KOPT-K1 (cell line): ENCODE results near the gene KCNIP4.

ENCODE experiments used
- H3K27ac ChIP-seq: fragments of 200-600 bp; sonication (generic); 2 replicates; pipeline ENCODE4 v1.5.1; 2016; ENCODE audit warnings: antibody characterized with exemption, mild to moderate bottlenecking, low read depth, low read length; ENCODE audit not compliant: poor library complexity, severe bottlenecking
- H3K36me3 ChIP-seq: fragments of 200-600 bp; sonication (generic); 2 replicates; pipeline ENCODE4 v1.5.1; 2017; ENCODE audit warnings: antibody characterized with exemption, mild to moderate bottlenecking, low read length, moderate library complexity; ENCODE audit not compliant: insufficient read depth
- H3K9me3 ChIP-seq: fragments of 200-600 bp; sonication (generic); 2 replicates; pipeline ENCODE4 v1.5.1; 2017; ENCODE audit warnings: antibody characterized with exemption, low read length, mild to moderate bottlenecking; ENCODE audit not compliant: insufficient read depth, poor library complexity, severe bottlenecking

Gene KCNIP4

DNA sequence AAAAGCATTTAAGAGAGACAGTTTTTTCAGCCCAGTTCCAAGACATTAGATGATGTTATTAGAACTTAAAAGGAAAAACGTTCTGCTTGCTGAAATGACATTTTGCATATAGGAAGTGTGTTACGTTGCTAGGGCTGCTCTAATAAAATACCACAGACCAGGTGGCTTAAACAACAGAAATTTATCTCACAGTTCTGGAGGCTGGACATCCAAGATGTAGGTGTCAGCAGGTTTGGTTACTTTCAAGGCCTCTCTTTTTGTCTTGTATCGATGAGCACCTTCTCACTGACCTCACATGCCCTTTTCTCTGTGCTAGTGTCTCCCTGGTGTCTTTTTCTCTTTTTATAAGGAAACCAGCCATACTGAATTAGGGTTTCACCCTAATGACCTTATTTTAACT is 1043.6 kb downstream of the KCNIP4 start:
- H3K27ac ChIP-seq = no peak overlapping the region
- no peaks in the 10 kb centered on the region for H3K9me3 ChIP-seq
- H3K36me3 ChIP-seq = no peaks in the 10 kb centered on the region

DNA sequence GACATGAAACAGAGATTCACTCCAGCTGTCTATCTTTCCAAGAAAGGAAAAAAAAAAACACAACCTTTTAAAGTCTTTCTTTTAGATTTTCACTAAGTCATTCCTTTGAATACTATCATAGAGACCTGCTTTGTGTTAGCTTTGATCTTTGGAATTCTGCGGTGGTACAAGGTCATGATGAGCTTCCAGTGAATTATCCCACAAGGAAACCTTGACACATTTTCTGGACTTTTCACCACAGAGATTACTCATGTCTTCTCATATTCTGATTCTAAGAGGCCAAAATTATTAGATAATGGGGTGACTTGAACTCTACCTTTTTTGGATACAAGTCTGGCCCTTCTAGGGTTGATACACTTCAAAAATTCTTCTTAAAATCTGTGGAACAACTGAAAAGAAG is 1046.7 kb downstream of the KCNIP4 start:
- Histone ChIP-seq H3K27ac (no peak overlapping the region), H3K36me3 (no peaks in the 10 kb centered on the region), H3K9me3 (no peaks in the 10 kb centered on the region)

- H3K27ac ChIP-seq = no peak overlapping the region
- H3K36me3 ChIP-seq = no peaks in the 10 kb centered on the region
- no peaks in the 10 kb centered on the region for H3K9me3 ChIP-seq
These were observed 1049.0 kb downstream of the KCNIP4 start for GRCh38 chr4:20899591-20899990.

- H3K9me3 ChIP-seq = no peaks in the 10 kb centered on the region
- no peak overlapping the region for H3K27ac ChIP-seq
- H3K36me3 ChIP-seq = no peaks in the 10 kb centered on the region
These were observed 1052.6 kb downstream of the KCNIP4 start for GRCh38 chr4:20895988-20896387.

GRCh38 chr4:20895208-20895607 is 1053.4 kb downstream of the KCNIP4 start:
- H3K36me3 ChIP-seq = no peaks in the 10 kb centered on the region
- no peaks in the 10 kb centered on the region for H3K9me3 ChIP-seq
- no peak overlapping the region for H3K27ac ChIP-seq

- no peaks in the 10 kb centered on the region for H3K36me3 ChIP-seq
- no peak overlapping the region for H3K27ac ChIP-seq
- H3K9me3 ChIP-seq = no peaks in the 10 kb centered on the region
These were observed 1057.8 kb downstream of the KCNIP4 start for GRCh38 chr4:20890761-20891160.

- Histone ChIP-seq H3K27ac (no peak overlapping the region), H3K9me3 (no peaks in the 10 kb centered on the region)
These were observed 1058.7 kb downstream of the KCNIP4 start for GRCh38 chr4:20889901-20890300.

GRCh38 chr4:20883677-20884076 is 1064.9 kb downstream of the KCNIP4 start:
- H3K27ac ChIP-seq = no peak overlapping the region

More at GRCh38 chr4:20889901-20890300, 1058.7 kb downstream of the KCNIP4 start:
- H3K36me3 ChIP-seq = no peaks in the 10 kb centered on the region

DNA sequence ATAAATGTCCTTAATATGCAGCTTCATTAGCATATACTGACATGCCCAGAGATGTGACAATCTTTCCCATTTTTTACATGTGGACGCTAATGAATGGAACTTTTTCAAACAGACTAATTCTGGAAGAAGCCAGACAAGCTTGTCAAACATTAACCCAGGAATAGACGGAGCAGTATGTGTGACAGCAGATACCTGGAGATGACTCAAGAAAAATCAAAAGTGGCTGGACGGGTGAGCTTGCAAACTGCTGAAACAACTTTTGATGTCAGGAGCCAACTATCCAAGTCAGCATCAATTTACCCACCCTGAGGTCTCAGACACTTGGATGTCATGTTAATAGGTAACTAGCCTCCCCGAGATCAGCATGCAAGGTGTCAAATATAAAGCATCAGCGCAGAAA is 1065.3 kb downstream of the KCNIP4 start:
- Histone ChIP-seq H3K27ac (no peak overlapping the region), H3K9me3 (no peaks in the 10 kb centered on the region), H3K36me3 (no peaks in the 10 kb centered on the region)

More at GRCh38 chr4:20883677-20884076, 1064.9 kb downstream of the KCNIP4 start:
- Histone ChIP-seq H3K36me3 (no peaks in the 10 kb centered on the region), H3K9me3 (no peaks in the 10 kb centered on the region)

- H3K36me3 ChIP-seq = no peaks in the 10 kb centered on the region
- no peaks in the 10 kb centered on the region for H3K9me3 ChIP-seq
- H3K27ac ChIP-seq = no peak overlapping the region
These were observed 1066.1 kb downstream of the KCNIP4 start for GRCh38 chr4:20882500-20882899.

DNA sequence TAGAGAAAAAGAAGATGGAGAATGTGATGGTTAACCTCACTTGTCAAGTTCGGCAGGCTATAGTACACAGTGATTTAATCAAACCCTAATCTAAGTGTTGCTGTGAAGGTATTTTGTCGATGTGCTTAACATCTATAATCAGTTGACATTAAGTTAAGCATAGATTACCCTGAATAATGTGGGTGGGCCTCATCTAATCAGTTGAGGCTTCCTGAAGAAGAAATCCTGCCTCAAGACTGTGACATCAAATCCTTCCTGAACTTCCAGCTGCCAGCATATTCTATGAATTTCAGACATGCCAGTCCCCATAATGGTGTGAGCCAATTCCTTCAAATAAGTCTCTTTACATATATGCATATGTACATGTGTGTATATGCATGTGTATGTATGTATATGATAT is 1066.9 kb downstream of the KCNIP4 start:
- Histone ChIP-seq H3K27ac (no peak overlapping the region), H3K36me3 (no peaks in the 10 kb centered on the region), H3K9me3 (no peaks in the 10 kb centered on the region)

DNA sequence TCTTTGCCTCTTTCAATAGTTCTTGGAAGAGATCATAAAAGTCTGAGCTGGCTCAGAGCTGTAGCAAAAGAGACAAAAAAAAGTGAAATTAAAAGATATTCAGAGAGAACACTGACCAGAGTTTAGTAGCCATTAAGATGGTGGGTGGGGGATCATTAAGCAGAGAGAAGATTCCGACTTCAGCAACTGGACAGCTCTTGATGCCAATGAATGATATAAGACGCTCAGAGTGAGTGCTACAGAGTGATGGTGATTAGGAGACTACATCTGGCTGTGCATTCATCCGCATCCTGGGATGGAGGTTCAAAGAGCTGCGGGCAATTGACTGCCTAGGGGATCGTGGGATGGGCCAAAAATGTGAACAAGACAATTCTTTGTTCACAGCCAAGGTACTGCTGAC is 1069.8 kb downstream of the KCNIP4 start:
- Histone ChIP-seq H3K9me3 (no peaks in the 10 kb centered on the region), H3K36me3 (no peaks in the 10 kb centered on the region), H3K27ac (no peak overlapping the region)

DNA sequence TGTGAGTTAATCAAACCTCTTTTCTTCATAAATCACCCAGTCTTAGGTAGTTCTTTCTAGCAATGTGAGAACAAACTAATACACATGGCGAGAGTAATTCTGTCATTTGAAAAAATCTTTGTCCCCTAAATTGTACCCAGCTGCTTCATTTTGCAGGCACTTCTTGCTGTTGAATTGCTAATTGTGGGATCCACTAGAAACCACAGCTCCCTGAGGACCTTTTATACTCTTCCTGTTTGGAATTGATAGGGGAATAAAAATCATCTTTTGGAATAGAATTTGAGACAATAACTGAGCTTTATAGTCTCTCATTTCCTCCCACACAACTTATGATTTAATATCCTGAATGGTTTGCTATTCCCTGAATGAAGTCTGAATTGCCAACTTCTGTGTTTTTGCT is 1078.1 kb downstream of the KCNIP4 start:
- Histone ChIP-seq H3K9me3 (no peaks in the 10 kb centered on the region), H3K27ac (no peak overlapping the region), H3K36me3 (no peaks in the 10 kb centered on the region)

DNA sequence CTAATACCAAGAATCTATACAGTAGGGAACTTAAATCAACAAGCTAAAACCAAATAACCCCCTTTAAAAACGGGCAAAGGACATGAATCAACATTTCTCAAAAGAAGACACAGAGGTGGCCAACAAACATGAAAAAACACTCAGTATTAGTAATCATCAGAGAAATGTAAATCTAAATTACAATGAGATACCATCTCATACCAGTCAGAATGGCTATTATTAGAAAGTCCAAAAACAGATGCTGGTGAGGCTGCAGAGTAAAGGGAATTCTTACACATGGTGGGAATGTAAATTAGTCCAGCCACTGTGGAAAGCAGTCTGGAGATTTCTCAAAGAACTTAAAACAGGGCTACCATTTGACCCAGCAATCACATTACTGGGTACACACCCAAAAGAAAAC is 1080.5 kb downstream of the KCNIP4 start:
- H3K9me3 ChIP-seq = no peaks in the 10 kb centered on the region
- H3K27ac ChIP-seq = no peak overlapping the region
- H3K36me3 ChIP-seq = no peaks in the 10 kb centered on the region

DNA sequence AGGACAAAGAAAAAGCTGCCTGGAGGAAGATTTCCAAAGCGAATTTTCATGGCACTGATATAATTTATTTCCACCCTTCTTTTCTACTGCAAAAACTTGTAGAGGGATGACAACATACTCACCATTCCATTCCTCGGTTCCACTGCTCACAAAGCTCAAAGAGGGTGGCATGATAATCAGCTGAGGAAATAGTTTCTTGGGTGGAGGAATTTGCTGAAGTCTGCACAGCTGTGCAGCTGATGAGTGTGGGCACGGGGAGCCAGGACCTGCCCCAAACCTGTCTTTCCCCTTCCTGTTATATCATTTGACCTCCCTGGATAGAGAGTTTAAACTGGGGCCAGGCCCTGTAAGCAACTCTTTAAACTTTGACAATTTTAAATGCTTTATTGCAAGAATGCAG is 1087.7 kb downstream of the KCNIP4 start:
- Histone ChIP-seq H3K9me3 (no peaks in the 10 kb centered on the region), H3K27ac (no peak overlapping the region), H3K36me3 (no peaks in the 10 kb centered on the region)

DNA sequence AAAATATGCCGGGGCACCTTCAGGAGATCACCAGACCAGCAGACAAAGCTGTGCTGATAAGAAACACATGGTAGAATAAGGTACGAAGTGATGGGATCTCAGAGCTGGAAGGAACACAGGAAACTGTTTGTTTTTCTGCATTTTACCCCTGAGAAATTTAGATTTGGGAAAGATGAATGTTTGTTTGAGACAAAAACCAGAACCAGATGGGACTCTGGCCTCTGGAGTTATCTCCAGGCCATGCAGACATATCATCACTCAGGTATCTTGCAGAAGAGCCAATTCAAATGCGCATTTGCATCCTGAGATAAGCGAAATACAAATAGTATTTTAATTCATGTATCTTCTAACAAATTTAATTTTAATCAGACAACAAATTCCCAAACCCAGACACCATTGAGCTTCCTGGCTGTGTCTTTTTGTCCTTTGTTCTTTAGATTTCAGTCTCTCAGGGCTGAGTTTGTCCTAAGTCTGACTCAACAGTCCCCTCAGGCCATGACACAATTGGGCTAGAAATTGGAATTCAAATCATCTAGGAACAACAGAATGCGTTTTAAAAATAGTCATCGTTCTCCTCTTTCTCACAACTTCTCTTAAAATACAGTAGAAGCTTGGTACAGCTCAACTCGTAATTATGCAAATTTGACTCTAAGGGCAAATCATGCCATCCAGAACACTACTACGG is 1089.3 kb downstream of the KCNIP4 start:
- no peak overlapping the region for H3K27ac ChIP-seq
- no peaks in the 10 kb centered on the region for H3K9me3 ChIP-seq
- no peaks in the 10 kb centered on the region for H3K36me3 ChIP-seq
